Upper lobe of left lung (tissue), 6 donors: ENCODE results near the gene TAF1B. TPM values are rescaled to one million over a fixed set of nuclear protein-coding genes. Genes with fewer than 3 reads are reported as not detected.

Experiments used
- ATAC-seq, 2 donors: fragments of 200-7000 bp; cut with Tn5 transposase; one replicate each; pipeline ENCODE4 v1.9.1; 2022; ENCODE audit warnings: mild to moderate bottlenecking in 2 of 2, moderate library complexity in 2 of 2; ENCODE audit not compliant: low FRiP score in 2 of 2
- DNase-seq, 2 donors: peaks; one replicate each; pipeline ENCODE4 v3.0.0-alpha.2; 2019 to 2020
- H3K27ac ChIP-seq, 4 donors: fragments of 200-600 bp; sonication (generic); one replicate each; pipeline ENCODE4 v1.5.1; 2016 to 2019
- H3K27me3 ChIP-seq, 4 donors: fragments of 200-600 bp; sonication (generic); one replicate each; pipeline ENCODE4 v1.5.1; 2017 to 2019
- H3K36me3 ChIP-seq, 4 donors: fragments of 200-600 bp; sonication (generic); one replicate each; pipeline ENCODE4 v1.5.1; 2016 to 2019
- H3K4me1 ChIP-seq, 4 donors: fragments of 200-600 bp; sonication (generic); one replicate each; pipeline ENCODE4 v1.5.1; 2018 to 2019
- H3K4me3 ChIP-seq, 4 donors: fragments of 200-600 bp; sonication (generic); one replicate each; pipeline ENCODE4 v1.5.1; 2017 to 2019; ENCODE audit warnings: mild to moderate bottlenecking in 2 of 4, moderate library complexity in 1 of 4
- H3K9me3 ChIP-seq, 4 donors: fragments of 200-600 bp; sonication (generic); one replicate each; pipeline ENCODE4 v1.5.1; 2018 to 2019
- EP300 ChIP-seq, 4 donors: sonication (generic); formaldehyde crosslinking; IDR thresholded peaks; one replicate each; pipeline ENCODE4 v1.5.1; 2017; ENCODE audit warnings: antibody characterized with exemption in 4 of 4, control low read depth in 2 of 4
- POLR2A ChIP-seq, 4 donors: fragments of 450-650 bp; IDR thresholded peaks; one replicate each; pipeline ENCODE4 v1.5.1; 2016 to 2017; ENCODE audit warnings: antibody characterized with exemption in 4 of 4, mild to moderate bottlenecking in 2 of 4
- POLR2AphosphoS5 ChIP-seq, 2 donors: sonication (generic); formaldehyde crosslinking; IDR thresholded peaks; one replicate each; pipeline ENCODE4 v1.5.1; 2017; ENCODE audit warnings: antibody characterized with exemption in 2 of 2
- WGBS, 2 donors: methylation state at CpG; one replicate each; pipeline ENCODE4 v1.1.5; 2017 to 2018; 5-methylcytosine and 5-hydroxymethylcytosine counted together
- total RNA-seq, 6 donors: library from RNA; depleted of rRNA in 4 of 6; stranded (reverse); fragments of >200 nt in 4 of 6; gene quantifications; one replicate each; pipeline versions ENCODE4 v1.1.0 to v1.2.1, GENCODE V29; 2016 to 2021
- TF ChIP-seq, protein P1 (sequence below), 6 experiments: fragments of 450-650 bp in 4 of 6; fragments of 200-600 bp in 2 of 6; sonication (generic) in 2 of 6; IDR thresholded peaks; one replicate each; pipeline ENCODE4 v1.5.1; 2016 to 2019; ENCODE audit warnings: antibody characterized with exemption in 6 of 6
- donor health status: DM: no; HTN: no; CAD: no; lungs with moderate emphysema.
- donor health status: DM: no; HTN: yes; CAD: no; lungs with severe emphysema.

TAF1B gene
- total RNA-seq, 6 donors from 2014 or later = 8.5 to 24.3 (median 16.7) TPM

- TF ChIP-seq, protein P1, sequence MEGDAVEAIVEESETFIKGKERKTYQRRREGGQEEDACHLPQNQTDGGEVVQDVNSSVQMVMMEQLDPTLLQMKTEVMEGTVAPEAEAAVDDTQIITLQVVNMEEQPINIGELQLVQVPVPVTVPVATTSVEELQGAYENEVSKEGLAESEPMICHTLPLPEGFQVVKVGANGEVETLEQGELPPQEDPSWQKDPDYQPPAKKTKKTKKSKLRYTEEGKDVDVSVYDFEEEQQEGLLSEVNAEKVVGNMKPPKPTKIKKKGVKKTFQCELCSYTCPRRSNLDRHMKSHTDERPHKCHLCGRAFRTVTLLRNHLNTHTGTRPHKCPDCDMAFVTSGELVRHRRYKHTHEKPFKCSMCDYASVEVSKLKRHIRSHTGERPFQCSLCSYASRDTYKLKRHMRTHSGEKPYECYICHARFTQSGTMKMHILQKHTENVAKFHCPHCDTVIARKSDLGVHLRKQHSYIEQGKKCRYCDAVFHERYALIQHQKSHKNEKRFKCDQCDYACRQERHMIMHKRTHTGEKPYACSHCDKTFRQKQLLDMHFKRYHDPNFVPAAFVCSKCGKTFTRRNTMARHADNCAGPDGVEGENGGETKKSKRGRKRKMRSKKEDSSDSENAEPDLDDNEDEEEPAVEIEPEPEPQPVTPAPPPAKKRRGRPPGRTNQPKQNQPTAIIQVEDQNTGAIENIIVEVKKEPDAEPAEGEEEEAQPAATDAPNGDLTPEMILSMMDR (IDR thresholded peaks at IDR 0.05) = no peak
- no peak for TF ChIP-seq EP300 (IDR thresholded peaks at IDR 0.05)
- no peak for TF ChIP-seq POLR2A (IDR thresholded peaks at IDR 0.05)
- no peak for TF ChIP-seq POLR2AphosphoS5 (IDR thresholded peaks at IDR 0.05)
- Histone ChIP-seq H3K27me3 (peaks cover 0 to 2% (median 0%) of the 10 kb centered on the region in 4 donors), H3K27ac (no peak overlapping the region), H3K4me1 (peaks cover 4 to 19% (median 8%) of the 10 kb centered on the region in 4 donors), H3K9me3 (no peaks in the 10 kb centered on the region), H3K36me3 (peaks cover 0 to 19% (median 10%) of the 10 kb centered on the region in 4 donors), H3K4me3 (no peak overlapping the region)
- DNase-seq = no peak
- no peak for ATAC-seq
- WGBS, 2 donors = 91 to 97% methylated on average over 4 of the region's 4 CpGs
Measured at GRCh38 chr2:9937258-9937657, 94.0 kb downstream of the TAF1B start.

GRCh38 chr2:9937968-9938367 is 94.7 kb downstream of the TAF1B start:
- H3K27me3 ChIP-seq = peaks cover 0 to 2% (median 0%) of the 10 kb centered on the region in 4 donors
- H3K4me1 ChIP-seq = peaks cover 4 to 19% (median 8%) of the 10 kb centered on the region in 4 donors
- WGBS, 2 donors = 83 to 93% methylated on average over 3 to 9 of the region's 9 CpGs
- ATAC-seq = no peak
- no peaks in the 10 kb centered on the region for H3K9me3 ChIP-seq
- TF ChIP-seq EP300 (IDR thresholded peaks at IDR 0.05) = no peak
- no peak for TF ChIP-seq POLR2A (IDR thresholded peaks at IDR 0.05)
- TF ChIP-seq, protein P1 (IDR thresholded peaks at IDR 0.05) = no peak
- no peak for TF ChIP-seq POLR2AphosphoS5 (IDR thresholded peaks at IDR 0.05)
- peaks cover 0 to 13% (median 5%) of the 10 kb centered on the region in 4 donors for H3K36me3 ChIP-seq
- H3K4me3 ChIP-seq = no peak overlapping the region
- peak in 1 of 2 donors; percentile 61 for DNase-seq
- no peak overlapping the region for H3K27ac ChIP-seq

- no peaks in the 10 kb centered on the region for H3K36me3 ChIP-seq
- ATAC-seq = peak in 1 of 2 donors; percentile 81
- no peaks in the 10 kb centered on the region for H3K9me3 ChIP-seq
- TF ChIP-seq POLR2AphosphoS5 (IDR thresholded peaks at IDR 0.05) (no peak), POLR2A (IDR thresholded peaks at IDR 0.05) (no peak), EP300 (IDR thresholded peaks at IDR 0.05) (no peak)
- TF ChIP-seq, protein P1 (IDR thresholded peaks at IDR 0.05) = no peak
- peak overlapping the region in 2 of 4 donors; percentile 5 to 31 for H3K27ac ChIP-seq
- DNase-seq = no peak
- H3K4me3 ChIP-seq = no peak overlapping the region
- WGBS, 2 donors = 50 to 57% methylated on average over 9 of the region's 9 CpGs
- H3K4me1 ChIP-seq = peaks cover 4 to 19% (median 11%) of the 10 kb centered on the region in 4 donors
- H3K27me3 ChIP-seq = peaks cover 0 to 2% (median 0%) of the 10 kb centered on the region in 4 donors
Measured at GRCh38 chr2:9939587-9940485, 96.6 kb downstream of the TAF1B start.

- no peaks in the 10 kb centered on the region for H3K9me3 ChIP-seq
- peak in 1 of 2 donors; percentile 49 for ATAC-seq
- H3K27me3 ChIP-seq = peaks cover 0 to 2% (median 0%) of the 10 kb centered on the region in 4 donors
- H3K36me3 ChIP-seq = no peaks in the 10 kb centered on the region
- TF ChIP-seq, protein P1 (IDR thresholded peaks at IDR 0.05) = no peak
- TF ChIP-seq EP300 (IDR thresholded peaks at IDR 0.05) (no peak), POLR2A (IDR thresholded peaks at IDR 0.05) (no peak), POLR2AphosphoS5 (IDR thresholded peaks at IDR 0.05) (no peak)
- no peak overlapping the region for H3K4me3 ChIP-seq
- no peak for DNase-seq
- no peak overlapping the region for H3K27ac ChIP-seq
- WGBS, 2 donors = 63% methylated on average over 11 to 13 of the region's 13 CpGs
- H3K4me1 ChIP-seq = peaks cover 4 to 19% (median 11%) of the 10 kb centered on the region in 4 donors
Measured at GRCh38 chr2:9941196-9941995, 98.1 kb downstream of the TAF1B start.
